T-helper 2 cell (primary cell): Measurements from ENCODE around the gene EGFR.

Source experiments
- DNase-seq, 5 experiments: peaks; one replicate each; pipeline versions ENCODE4 v3.0.0 to v3.0.0-alpha.2; 2012 to 2022

Gene EGFR

GRCh38 chr7:55063633-55064032 lies 44.8 kb downstream of the EGFR start:
- no peak for DNase-seq

GRCh38 chr7:55065079-55065478 lies 46.3 kb downstream of the EGFR start:
- no peak for DNase-seq

- DNase-seq: no peak
Measured at GRCh38 chr7:55065511-55066229, 46.9 kb downstream of the EGFR start.

- DNase-seq: no peak
Measured at GRCh38 chr7:55066524-55066923, 47.7 kb downstream of the EGFR start.

- no peak for DNase-seq
Measured at GRCh38 chr7:55066938-55067337, 48.1 kb downstream of the EGFR start.

GRCh38 chr7:55067748-55068147 lies 48.9 kb downstream of the EGFR start:
- no peak for DNase-seq

- no peak for DNase-seq
Measured at GRCh38 chr7:55069271-55069792, 50.5 kb downstream of the EGFR start.

GRCh38 chr7:55070271-55070743 lies 51.5 kb downstream of the EGFR start:
- no peak for DNase-seq

GRCh38 chr7:55070854-55071253 lies 52.0 kb downstream of the EGFR start:
- DNase-seq: no peak

GRCh38 chr7:55071411-55072175 lies 52.8 kb downstream of the EGFR start:
- DNase-seq: no peak

- DNase-seq: no peak
Measured at GRCh38 chr7:55072251-55072650, 53.4 kb downstream of the EGFR start.

GRCh38 chr7:55073051-55073511 lies 54.3 kb downstream of the EGFR start:
- DNase-seq: no peak

- DNase-seq: peak in 3 of 5 experiments; percentile 8 to 67 (median 38)
Measured at GRCh38 chr7:55073976-55074528, 55.2 kb downstream of the EGFR start.

GRCh38 chr7:55075464-55076021 lies 56.7 kb downstream of the EGFR start:
- DNase-seq: no peak

- no peak for DNase-seq
Measured at GRCh38 chr7:55077561-55078410, 59.0 kb downstream of the EGFR start.

GRCh38 chr7:55078465-55079372 lies 59.9 kb downstream of the EGFR start:
- DNase-seq: no peak

GRCh38 chr7:55080000-55080623 lies 61.3 kb downstream of the EGFR start:
- no peak for DNase-seq

GRCh38 chr7:55081068-55081467 lies 62.3 kb downstream of the EGFR start:
- DNase-seq: no peak

GRCh38 chr7:55081472-55082227 lies 62.8 kb downstream of the EGFR start:
- DNase-seq: no peak

GRCh38 chr7:55082228-55082603 lies 63.4 kb downstream of the EGFR start:
- no peak for DNase-seq
